Suprapubic skin (tissue), 4 donors: ENCODE results near the gene C16orf86. TPM values are rescaled to one million over a fixed set of nuclear protein-coding genes. Genes with fewer than 3 reads are reported as not detected.
A peak's percentile ranks its signal among the peaks of the same experiment; 100 is the strongest.

Source experiments
- DNase-seq, 2 donors: peaks; one replicate each; pipeline ENCODE4 v3.0.0-alpha.2; 2019; ENCODE audit warnings: low spot score in 2 of 2
- H3K27ac ChIP-seq: fragments of 200-600 bp; sonication (generic); one replicate; pipeline ENCODE4 v1.5.1; 2019
- H3K27me3 ChIP-seq: fragments of 200-600 bp; sonication (generic); one replicate; pipeline ENCODE4 v1.5.1; 2019
- H3K36me3 ChIP-seq: fragments of 200-600 bp; sonication (generic); one replicate; pipeline ENCODE4 v1.5.1; 2019
- H3K4me1 ChIP-seq: fragments of 200-600 bp; sonication (generic); one replicate; pipeline ENCODE4 v1.5.1; 2019
- H3K4me3 ChIP-seq: fragments of 200-600 bp; sonication (generic); one replicate; pipeline ENCODE4 v1.5.1; 2019; ENCODE audit warnings: mild to moderate bottlenecking
- H3K9me3 ChIP-seq: fragments of 200-600 bp; sonication (generic); one replicate; pipeline ENCODE4 v1.5.1; 2019
- CTCF ChIP-seq, 2 donors: fragments of 200-600 bp in 1 of 2; fragments of 450-650 bp in 1 of 2; sonication (generic) in 1 of 2; IDR thresholded peaks; one replicate each; pipeline ENCODE4 v1.5.1; 2016 to 2019; ENCODE audit warnings: antibody characterized with exemption in 2 of 2, mild to moderate bottlenecking in 1 of 2, moderate library complexity in 1 of 2
- EP300 ChIP-seq: sonication (generic); formaldehyde crosslinking; IDR thresholded peaks from one replicate; pipeline ENCODE4 v1.6.1; 2017; ENCODE audit warnings: antibody characterized with exemption
- POLR2A ChIP-seq, 2 donors: fragments of 450-650 bp; IDR thresholded peaks; one replicate each; pipeline ENCODE4 v1.6.1; 2017; ENCODE audit warnings: antibody characterized with exemption in 2 of 2, mild to moderate bottlenecking in 2 of 2, moderate library complexity in 2 of 2
- POLR2AphosphoS5 ChIP-seq, 3 donors: sonication (generic); formaldehyde crosslinking; IDR thresholded peaks; one replicate each; pipeline ENCODE4 v1.6.1; 2017; ENCODE audit warnings: antibody characterized with exemption in 3 of 3
- WGBS: methylation state at CpG from one replicate; pipeline ENCODE4 v1.1.5; 2018; 5-methylcytosine and 5-hydroxymethylcytosine counted together
- total RNA-seq, 4 donors: library from RNA; depleted of rRNA; stranded (reverse); fragments of >200 nt; gene quantifications; one replicate each; pipeline ENCODE4 v1.1.0, GENCODE V29; 2016

C16orf86 gene
- total RNA-seq, 4 donors from 2014 or later, result 2.1 to 6.8 (median 3.6) TPM

GRCh38 chr16:67648088-67648763, 18.4 kb upstream of the C16orf86 start:
- WGBS, result 24% methylated on average over 40 of the region's 65 CpGs
- peak in 1 of 2 donors; percentile 57 for DNase-seq
- H3K27ac ChIP-seq, result no peak overlapping the region
- no peaks in the 10 kb centered on the region for H3K36me3 ChIP-seq
- H3K4me1 ChIP-seq, result peaks cover 33% of the 10 kb centered on the region
- H3K9me3 ChIP-seq, result no peaks in the 10 kb centered on the region
- no peak overlapping the region for H3K4me3 ChIP-seq
- TF ChIP-seq CTCF (IDR thresholded peaks at IDR 0.05) (no peak), POLR2AphosphoS5 (IDR thresholded peaks at IDR 0.05) (no peak), POLR2A (IDR thresholded peaks at IDR 0.05) (no peak), EP300 (no peak)
- H3K27me3 ChIP-seq, result peaks cover 84% of the 10 kb centered on the region

- H3K36me3 ChIP-seq, result no peaks in the 10 kb centered on the region
- no peak for TF ChIP-seq CTCF (IDR thresholded peaks at IDR 0.05)
- TF ChIP-seq EP300, result no peak
- TF ChIP-seq POLR2A (IDR thresholded peaks at IDR 0.05), result no peak
- TF ChIP-seq POLR2AphosphoS5 (IDR thresholded peaks at IDR 0.05), result no peak
- H3K27ac ChIP-seq, result no peak overlapping the region
- H3K4me1 ChIP-seq, result peaks cover 40% of the 10 kb centered on the region
- 59% methylated on average over 9 of the region's 35 CpGs for WGBS
- DNase-seq, result peak in 1 of 2 donors; percentile 61
- H3K9me3 ChIP-seq, result no peaks in the 10 kb centered on the region
- peaks cover 90% of the 10 kb centered on the region for H3K27me3 ChIP-seq
- peak overlapping the region; percentile 18 for H3K4me3 ChIP-seq
Measured at GRCh38 chr16:67648764-67649407, 17.7 kb upstream of the C16orf86 start.

- WGBS, result 36% methylated on average over 31 of the region's 34 CpGs
- peak in 1 of 2 donors; percentile 74 for DNase-seq
- no peak for TF ChIP-seq CTCF (IDR thresholded peaks at IDR 0.05)
- no peak for TF ChIP-seq POLR2AphosphoS5 (IDR thresholded peaks at IDR 0.05)
- TF ChIP-seq EP300, result no peak
- no peak for TF ChIP-seq POLR2A (IDR thresholded peaks at IDR 0.05)
- H3K36me3 ChIP-seq, result no peaks in the 10 kb centered on the region
- H3K9me3 ChIP-seq, result no peaks in the 10 kb centered on the region
- H3K27ac ChIP-seq, result no peak overlapping the region
- H3K27me3 ChIP-seq, result peaks cover 97% of the 10 kb centered on the region
- peak overlapping the region; percentile 18 for H3K4me3 ChIP-seq
- H3K4me1 ChIP-seq, result peaks cover 42% of the 10 kb centered on the region
Measured at GRCh38 chr16:67649494-67649931, 17.1 kb upstream of the C16orf86 start.

- Histone ChIP-seq H3K4me1 (peaks cover 38% of the 10 kb centered on the region), H3K27me3 (peaks cover 97% of the 10 kb centered on the region), H3K36me3 (no peaks in the 10 kb centered on the region), H3K9me3 (no peaks in the 10 kb centered on the region), H3K4me3 (no peak overlapping the region), H3K27ac (no peak overlapping the region)
- 65% methylated on average over 8 of the region's 8 CpGs for WGBS
- peak in 1 of 2 donors; percentile 53 for DNase-seq
- TF ChIP-seq CTCF (IDR thresholded peaks at IDR 0.05), result no peak
- TF ChIP-seq POLR2AphosphoS5 (IDR thresholded peaks at IDR 0.05), result no peak
- no peak for TF ChIP-seq EP300
- no peak for TF ChIP-seq POLR2A (IDR thresholded peaks at IDR 0.05)
Measured at GRCh38 chr16:67650023-67650422, 16.6 kb upstream of the C16orf86 start.

GRCh38 chr16:67651039-67651438, 15.6 kb upstream of the C16orf86 start:
- DNase-seq, result peak in 1 of 2 donors; percentile 34
- peaks cover 88% of the 10 kb centered on the region for H3K27me3 ChIP-seq
- WGBS, result 71% methylated on average over 6 of the region's 7 CpGs

More at GRCh38 chr16:67651039-67651438, 15.6 kb upstream of the C16orf86 start:
- no peaks in the 10 kb centered on the region for H3K9me3 ChIP-seq
- H3K4me3 ChIP-seq, result no peak overlapping the region
- H3K27ac ChIP-seq, result no peak overlapping the region
- H3K4me1 ChIP-seq, result peaks cover 35% of the 10 kb centered on the region
- no peak for TF ChIP-seq CTCF (IDR thresholded peaks at IDR 0.05)
- TF ChIP-seq EP300, result no peak
- TF ChIP-seq POLR2A (IDR thresholded peaks at IDR 0.05), result no peak
- no peak for TF ChIP-seq POLR2AphosphoS5 (IDR thresholded peaks at IDR 0.05)
- H3K36me3 ChIP-seq, result no peaks in the 10 kb centered on the region
